NOMO-1 (cell line): Measurements from ENCODE around the gene GPR183.

Experiments used
- DNase-seq, 2 experiments: peaks; one replicate each; lab custom pipeline; 2025; ENCODE audit not compliant: unreplicated experiment in 2 of 2; lab: John Stamatoyannopoulos, UW

Gene GPR183

DNA sequence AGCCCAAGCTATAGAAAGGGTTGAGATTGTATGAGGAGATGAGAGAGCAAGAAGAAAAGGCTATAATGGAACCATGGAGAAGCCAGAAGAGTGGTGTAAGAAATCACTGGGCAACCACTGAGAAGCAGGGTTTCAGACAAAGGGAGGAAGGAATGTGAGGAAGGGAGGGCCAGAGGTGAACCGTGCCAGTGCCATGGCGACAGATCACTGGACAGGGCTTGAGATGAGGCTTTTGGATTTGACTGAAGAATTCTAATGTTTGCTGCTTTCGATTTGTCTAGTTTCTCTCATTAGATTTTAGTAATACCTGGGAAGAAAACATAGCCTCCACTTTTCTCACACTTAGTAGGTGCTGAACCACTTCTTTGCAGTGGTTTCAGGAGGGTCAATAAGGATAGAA, 6.3 kb upstream of the GPR183 start:
- DNase-seq: no peak

DNA sequence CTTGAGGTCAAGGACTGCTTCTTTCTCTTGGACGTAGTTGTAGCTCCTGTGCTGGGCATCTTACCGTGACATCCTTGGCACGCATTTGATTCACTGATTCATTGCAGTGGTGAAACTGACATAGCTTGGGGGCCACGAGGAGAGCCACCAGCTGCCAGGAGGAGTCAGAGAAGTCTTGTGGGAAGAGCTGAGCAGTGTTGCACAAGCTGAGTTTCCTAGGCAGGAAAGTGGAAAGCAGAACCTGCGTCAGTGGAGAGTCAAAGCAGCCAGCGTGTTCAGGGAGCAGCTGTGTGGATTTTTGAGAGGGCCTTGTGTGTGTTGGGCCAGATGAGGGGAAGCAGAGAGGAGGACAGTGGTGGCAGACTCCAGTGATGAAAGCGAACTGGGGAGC, 5.3 kb upstream of the GPR183 start:
- peak; percentile 86 to 97 for DNase-seq

GRCh38 chr13:99311748-99312492, 4.7 kb upstream of the GPR183 start:
- no peak for DNase-seq

DNA sequence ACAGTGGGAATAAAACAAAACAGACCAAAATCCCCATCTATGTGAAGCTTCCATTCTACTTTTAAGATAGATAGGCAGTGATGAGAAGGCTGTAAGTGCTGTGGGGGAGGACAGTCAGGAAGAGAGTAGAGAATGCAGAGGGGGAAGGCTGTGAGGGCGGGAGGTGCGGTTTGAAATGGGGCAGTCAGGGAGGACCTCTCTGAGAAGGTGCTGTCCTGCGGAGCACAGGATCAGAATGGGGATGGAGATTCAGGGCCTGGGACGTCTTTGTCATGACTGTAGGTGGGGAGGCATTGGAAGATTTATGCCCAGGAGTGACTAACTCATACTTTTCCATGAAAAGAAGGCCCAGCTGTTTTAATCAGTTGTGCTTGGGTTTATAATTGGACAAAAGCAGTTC, 3.9 kb upstream of the GPR183 start:
- DNase-seq: no peak

DNA sequence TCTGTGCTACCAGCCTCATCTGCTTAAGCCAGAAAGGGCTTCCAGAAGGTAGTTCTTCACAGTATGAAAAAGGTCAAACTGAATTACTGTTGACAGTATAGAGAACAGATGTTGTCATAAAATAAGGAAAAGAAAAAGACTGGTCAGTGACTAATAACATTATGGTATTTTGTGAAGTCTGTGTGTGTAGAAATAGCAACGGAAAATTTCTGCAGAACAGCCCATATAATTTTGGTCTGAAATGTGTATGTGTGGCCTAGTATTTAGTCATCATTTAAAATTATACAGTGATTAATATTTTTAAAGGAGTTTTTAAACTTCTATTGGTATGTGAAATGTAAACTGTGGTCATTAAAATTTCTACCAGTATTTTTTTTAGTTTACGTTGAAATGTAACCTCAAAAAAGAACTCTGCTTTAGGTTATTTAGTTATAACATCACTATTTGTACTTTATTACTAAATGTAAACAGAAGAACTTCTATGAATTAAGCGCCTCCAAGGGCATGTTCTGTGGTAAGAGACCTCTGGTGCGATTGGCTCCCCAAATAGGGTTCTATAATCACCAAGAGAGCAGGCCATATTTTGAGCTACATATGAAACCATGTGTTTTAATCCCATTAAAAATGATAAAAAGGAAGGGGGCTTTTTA, 3.3 kb upstream of the GPR183 start:
- peak; percentile 44 to 87 for DNase-seq

DNA sequence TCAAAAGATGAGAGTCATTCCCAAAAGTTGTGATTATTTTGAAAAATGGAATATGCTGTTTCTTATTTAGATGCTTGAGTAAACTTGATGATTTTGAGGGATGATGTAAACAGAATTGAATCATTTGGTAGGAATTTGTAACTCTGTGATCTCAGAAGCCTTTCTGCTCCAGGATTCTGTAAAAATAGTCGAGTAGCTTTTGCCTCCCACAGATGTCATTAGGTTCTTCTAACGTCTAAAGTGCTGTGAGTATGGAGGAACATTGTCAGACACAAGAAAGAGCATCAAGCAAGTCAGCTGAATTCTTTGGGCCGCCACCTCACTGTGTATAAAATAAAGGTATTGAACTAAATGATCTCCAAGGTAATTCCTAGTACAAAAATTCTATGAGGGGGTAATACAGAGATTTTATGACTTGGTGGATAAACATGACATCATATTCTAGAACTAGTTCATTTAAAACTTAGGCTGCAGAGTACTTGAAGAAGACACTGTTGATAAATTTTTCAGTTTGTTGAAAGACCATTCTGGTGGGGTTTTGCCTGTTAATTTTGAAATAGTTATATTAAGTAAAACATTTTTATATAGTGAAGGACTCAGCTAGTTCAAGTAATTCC, 1.4 kb upstream of the GPR183 start:
- DNase-seq: no peak

GRCh38 chr13:99307648-99308339, 595 bp upstream of the GPR183 start:
- DNase-seq: peak in 1 of 2 experiments; percentile 15

GRCh38 chr13:99305566-99305965, 1.6 kb downstream of the GPR183 start:
- no peak for DNase-seq

- no peak for DNase-seq
Observed at GRCh38 chr13:99305158-99305557, 2.0 kb downstream of the GPR183 start.

DNA sequence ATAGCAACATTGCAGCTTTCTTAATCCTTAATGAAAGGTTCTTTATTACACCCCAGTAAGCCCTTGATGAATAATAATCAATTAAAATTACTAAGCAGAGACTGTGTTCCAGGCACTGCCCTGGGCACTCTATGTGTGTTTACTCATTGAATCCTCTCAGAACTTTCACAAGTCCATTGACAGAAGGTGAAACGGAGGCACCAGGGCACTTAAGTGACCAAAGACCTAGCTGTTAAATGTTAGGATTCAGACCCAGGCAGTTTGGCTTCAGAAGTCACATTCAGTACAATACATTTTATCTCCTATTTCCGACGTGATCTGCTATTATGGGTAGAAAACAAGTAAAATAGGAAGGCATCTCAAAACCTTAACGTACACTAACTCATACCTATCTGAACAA, 2.7 kb downstream of the GPR183 start:
- DNase-seq: no peak

DNA sequence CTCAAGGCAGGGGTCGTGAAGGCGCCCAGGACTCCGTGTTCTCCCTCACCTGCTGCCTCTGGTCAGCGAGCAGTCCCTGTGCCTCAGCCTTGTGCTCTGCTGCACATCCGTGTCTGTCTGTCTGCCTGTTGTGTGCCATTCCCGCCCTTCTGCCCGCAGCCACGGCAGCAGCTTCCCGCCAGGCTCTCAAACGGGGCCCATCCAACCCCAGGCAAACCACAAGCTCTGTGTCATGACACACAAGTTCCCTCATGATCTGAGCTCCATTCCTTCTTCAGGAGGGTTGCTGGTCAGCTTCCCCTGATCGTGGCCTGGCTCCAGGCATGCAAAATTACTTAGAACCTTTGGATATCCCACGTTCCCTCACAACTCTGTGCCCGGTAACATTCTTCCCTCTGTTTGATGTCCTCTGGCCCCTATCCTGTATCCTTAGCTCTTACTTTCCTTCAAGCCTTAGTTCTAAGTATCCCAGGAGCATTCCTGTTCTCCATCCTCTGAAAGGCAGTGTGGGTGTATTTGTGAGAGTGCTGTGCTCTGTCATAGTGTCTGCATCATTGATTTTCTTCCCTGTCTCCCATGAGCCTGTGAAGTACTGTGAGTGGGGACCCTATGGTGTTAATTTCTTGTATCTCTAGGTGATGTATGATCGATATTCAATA, 3.2 kb downstream of the GPR183 start:
- peak; percentile 66 for DNase-seq

DNA sequence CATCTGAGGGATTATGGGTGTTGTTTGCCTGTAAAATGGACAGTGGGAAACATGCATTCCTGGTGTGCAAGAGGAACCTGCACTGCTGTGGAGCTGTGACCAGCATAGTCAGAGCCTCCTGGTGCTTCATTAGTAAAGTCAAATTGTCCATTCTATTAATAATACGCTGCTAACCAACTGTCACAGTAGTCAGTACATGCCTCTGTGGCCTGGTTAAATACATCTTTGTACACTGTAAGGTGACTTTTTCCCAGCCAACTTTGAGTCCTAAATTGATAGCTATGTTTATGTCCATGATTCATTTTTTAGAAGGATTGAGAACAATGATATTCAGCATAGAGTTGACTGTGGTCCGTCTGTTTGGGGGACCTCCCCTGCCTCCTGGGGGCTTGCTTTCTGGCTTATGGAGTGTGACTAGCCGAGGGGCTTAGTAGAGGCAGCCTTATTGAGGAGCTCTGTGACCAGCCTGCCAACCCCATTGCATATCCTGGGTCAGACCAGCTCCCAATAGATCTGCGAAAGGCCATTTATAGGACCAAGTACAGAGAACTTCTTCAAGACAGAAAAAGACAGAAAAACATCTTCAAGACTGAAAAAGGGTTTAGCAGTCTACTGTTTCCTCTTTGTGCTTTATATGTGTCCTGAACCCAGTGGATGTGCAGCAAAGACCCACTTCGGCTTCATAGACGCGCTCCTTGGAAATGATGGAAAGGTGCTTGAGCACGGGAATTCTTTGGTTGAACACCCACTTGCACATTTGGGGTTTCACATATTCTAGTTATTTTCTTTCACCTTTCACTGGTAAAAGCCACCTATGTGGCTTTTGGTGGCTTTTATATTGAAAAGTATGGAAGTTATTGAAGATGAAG, 4.3 kb downstream of the GPR183 start:
- DNase-seq: no peak

DNA sequence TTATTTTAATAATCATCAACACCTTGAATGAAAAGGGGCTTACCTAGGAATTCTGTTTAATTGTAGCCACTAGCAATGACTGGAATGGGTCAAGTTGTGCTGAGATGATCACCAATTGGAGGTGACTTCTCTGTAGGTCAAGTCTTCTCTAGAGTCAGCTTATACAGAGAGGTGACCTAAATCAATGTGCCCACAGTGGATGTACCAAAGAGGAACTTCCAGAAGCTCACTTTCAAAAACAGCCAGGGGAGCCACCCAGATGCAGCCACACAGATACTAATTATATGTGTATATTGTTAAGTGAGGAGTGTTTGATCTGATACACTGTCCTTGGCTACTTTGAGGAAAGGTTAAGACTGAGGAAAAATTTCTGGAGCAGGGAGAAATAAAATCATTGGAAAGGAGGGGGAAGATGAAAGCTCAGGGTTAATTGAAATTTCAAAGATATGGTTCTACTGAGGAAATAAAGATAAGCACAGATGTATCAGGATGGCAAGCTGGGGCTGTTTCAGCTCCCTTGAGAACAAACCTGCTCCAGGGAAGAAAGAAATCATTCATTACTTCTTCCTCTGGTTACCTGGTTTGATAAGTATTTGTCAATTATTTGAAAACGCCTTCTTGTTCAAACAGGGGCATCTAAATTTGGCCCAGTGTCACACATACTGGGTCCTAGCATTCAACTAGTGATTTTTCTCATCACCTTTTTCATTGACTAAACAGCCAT, 5.1 kb downstream of the GPR183 start:
- peak in 1 of 2 experiments; percentile 55 for DNase-seq

DNA sequence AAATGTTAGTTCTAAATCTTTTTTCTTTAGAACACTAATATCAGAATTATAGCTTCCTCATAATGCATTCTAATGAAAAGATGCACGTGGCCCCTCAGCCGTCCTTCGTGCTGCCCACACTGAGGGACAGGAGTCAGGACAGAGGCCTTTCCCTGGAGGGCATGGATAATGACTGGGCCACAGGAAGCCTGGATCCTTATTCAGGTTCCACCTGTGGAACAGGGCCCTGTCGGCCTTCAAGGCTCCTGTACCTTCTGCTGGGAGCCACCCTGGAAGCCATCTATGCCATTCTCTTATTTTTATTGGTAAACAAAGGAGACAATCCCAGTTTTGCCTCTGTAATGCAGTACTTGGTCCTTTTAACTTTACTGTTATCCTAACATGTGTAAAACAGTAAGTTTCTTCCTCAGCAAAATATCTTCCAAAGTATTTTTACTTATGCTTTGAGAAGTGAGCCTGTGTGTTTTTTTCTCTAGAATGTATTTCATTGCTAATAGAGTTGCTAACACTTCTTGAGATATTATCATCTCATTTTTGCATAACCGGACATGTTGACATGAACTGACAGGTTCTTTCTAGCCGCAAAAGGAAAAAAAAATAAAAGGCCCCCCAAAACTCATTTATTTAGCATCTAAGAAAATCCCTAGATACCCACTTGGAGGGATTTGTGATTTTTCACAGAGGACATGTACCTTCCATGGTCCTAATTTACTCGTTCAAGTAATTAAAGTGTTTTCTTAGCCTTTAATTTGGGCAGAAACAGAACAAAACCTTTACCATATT, 6.0 kb downstream of the GPR183 start:
- no peak for DNase-seq

GRCh38 chr13:99299920-99300341, 7.3 kb downstream of the GPR183 start:
- no peak for DNase-seq

- DNase-seq: no peak
Observed at GRCh38 chr13:99299256-99299919, 7.8 kb downstream of the GPR183 start.

DNA sequence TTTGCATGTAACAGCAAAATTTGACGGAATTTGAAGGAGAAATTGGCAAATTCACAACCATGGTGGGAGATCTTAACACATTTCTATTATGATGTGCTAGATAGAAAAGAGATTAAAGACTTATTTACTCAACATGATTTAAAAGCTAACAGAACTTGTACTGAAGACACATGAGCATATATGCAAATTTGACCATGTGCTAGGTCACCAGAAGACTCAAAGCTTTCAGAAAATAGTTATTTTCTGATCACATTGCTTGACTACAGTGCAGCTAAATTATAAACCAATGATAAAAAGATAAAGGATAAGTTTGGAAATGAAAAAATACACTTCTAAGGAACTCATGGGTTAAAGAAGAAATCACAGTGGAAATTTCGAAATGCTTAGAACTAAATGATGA, 9.1 kb downstream of the GPR183 start:
- DNase-seq: no peak

DNA sequence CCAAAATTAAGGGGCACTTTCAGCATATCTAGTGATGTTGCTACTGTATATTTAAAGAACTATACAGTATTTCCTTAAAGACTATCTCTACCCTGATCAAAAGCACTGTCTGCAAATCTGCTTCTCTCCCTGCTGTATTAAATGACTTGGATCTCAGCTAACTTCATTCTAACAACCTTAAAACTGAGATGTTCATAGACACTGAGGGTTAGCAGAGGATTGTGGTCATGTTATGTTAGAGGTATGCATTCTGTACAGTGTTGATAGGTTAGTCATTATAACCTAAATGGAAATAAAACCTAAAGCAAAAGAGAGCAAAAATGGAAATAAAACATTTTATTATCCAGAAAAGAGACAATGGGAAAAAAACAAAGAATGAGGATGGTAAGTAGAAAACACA, 9.9 kb downstream of the GPR183 start:
- DNase-seq: no peak
